ENCODE results near the gene PKNOX2.

Gene PKNOX2

DNA sequence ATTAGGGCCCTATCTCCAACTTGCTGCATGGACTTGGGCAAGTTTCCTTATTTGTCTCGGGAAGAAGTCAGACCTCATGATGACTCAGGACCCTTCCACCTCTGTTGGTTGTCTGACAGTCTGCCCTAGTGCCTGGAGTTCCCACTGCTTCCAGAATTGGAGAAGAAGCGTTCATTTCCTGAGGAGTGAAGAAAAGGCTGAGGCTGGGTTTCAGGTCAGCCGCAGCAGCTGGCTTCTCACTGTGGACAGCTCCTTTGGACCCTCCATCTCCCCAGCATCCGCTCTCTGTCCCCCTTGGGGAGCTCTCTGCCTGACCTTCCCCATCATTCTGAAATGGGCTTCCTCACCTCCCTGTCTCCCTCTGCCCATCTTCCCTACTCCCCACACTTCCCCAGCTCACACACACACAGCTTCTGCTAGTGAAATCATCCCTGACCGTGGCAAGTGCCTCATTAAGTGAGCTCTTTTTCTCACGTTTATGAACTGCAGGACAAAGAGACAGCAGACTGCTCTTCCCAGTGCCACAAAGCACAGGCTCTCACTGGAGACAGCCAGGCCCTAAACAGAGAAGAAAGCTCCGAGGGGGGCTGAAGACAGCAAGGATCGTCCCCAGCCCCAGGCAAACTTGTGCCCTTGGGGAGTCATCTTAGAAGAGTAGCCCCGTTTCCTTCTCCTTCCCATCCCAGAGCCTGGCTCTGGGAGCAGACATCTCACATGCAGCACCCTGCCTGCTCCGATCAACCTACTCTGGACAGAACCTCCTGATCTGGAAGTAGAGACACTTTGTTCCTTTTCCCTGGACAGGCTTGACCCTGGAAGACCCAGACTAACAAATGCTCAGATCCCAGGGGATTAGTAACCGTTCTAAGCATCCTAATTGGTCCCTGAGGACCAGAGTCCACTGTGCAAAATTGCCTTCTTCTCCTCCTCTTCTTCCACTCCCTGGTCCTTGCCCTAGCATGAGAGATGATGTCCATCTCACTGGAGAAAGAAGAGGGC lies 173.6 kb downstream of the PKNOX2 start:
- DNase-seq (ENCODE audit: low read depth in 1 of 2, low spot score in 1 of 2): no peak
- no peak overlapping the region for H3K27ac ChIP-seq (replicated peaks)
- no peak overlapping the region for H3K4me3 ChIP-seq (replicated peaks; ENCODE audit: insufficient read depth, low read length)
- peaks cover 4% of the 10 kb centered on the region for H3K27me3 ChIP-seq (ENCODE audit: insufficient read depth, poor library complexity, severe bottlenecking)
- TF ChIP-seq SPI1 (IDR thresholded peaks at IDR 0.05; ENCODE audit: borderline replicate concordance, low read depth): no peak
- TF ChIP-seq, protein P1, sequence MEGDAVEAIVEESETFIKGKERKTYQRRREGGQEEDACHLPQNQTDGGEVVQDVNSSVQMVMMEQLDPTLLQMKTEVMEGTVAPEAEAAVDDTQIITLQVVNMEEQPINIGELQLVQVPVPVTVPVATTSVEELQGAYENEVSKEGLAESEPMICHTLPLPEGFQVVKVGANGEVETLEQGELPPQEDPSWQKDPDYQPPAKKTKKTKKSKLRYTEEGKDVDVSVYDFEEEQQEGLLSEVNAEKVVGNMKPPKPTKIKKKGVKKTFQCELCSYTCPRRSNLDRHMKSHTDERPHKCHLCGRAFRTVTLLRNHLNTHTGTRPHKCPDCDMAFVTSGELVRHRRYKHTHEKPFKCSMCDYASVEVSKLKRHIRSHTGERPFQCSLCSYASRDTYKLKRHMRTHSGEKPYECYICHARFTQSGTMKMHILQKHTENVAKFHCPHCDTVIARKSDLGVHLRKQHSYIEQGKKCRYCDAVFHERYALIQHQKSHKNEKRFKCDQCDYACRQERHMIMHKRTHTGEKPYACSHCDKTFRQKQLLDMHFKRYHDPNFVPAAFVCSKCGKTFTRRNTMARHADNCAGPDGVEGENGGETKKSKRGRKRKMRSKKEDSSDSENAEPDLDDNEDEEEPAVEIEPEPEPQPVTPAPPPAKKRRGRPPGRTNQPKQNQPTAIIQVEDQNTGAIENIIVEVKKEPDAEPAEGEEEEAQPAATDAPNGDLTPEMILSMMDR (IDR thresholded peaks at IDR 0.05; ENCODE audit: insufficient read depth, low read length): no peak
- TF ChIP-seq, protein P2, sequence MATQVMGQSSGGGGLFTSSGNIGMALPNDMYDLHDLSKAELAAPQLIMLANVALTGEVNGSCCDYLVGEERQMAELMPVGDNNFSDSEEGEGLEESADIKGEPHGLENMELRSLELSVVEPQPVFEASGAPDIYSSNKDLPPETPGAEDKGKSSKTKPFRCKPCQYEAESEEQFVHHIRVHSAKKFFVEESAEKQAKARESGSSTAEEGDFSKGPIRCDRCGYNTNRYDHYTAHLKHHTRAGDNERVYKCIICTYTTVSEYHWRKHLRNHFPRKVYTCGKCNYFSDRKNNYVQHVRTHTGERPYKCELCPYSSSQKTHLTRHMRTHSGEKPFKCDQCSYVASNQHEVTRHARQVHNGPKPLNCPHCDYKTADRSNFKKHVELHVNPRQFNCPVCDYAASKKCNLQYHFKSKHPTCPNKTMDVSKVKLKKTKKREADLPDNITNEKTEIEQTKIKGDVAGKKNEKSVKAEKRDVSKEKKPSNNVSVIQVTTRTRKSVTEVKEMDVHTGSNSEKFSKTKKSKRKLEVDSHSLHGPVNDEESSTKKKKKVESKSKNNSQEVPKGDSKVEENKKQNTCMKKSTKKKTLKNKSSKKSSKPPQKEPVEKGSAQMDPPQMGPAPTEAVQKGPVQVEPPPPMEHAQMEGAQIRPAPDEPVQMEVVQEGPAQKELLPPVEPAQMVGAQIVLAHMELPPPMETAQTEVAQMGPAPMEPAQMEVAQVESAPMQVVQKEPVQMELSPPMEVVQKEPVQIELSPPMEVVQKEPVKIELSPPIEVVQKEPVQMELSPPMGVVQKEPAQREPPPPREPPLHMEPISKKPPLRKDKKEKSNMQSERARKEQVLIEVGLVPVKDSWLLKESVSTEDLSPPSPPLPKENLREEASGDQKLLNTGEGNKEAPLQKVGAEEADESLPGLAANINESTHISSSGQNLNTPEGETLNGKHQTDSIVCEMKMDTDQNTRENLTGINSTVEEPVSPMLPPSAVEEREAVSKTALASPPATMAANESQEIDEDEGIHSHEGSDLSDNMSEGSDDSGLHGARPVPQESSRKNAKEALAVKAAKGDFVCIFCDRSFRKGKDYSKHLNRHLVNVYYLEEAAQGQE (IDR thresholded peaks at IDR 0.05; ENCODE audit: insufficient replicate concordance, low read depth): no peak
- no peak for TF ChIP-seq POLR2AphosphoS5 (IDR thresholded peaks at IDR 0.05; ENCODE audit: low read depth)
- TF ChIP-seq GABPA (IDR thresholded peaks at IDR 0.05; ENCODE audit: low read depth): no peak

DNA sequence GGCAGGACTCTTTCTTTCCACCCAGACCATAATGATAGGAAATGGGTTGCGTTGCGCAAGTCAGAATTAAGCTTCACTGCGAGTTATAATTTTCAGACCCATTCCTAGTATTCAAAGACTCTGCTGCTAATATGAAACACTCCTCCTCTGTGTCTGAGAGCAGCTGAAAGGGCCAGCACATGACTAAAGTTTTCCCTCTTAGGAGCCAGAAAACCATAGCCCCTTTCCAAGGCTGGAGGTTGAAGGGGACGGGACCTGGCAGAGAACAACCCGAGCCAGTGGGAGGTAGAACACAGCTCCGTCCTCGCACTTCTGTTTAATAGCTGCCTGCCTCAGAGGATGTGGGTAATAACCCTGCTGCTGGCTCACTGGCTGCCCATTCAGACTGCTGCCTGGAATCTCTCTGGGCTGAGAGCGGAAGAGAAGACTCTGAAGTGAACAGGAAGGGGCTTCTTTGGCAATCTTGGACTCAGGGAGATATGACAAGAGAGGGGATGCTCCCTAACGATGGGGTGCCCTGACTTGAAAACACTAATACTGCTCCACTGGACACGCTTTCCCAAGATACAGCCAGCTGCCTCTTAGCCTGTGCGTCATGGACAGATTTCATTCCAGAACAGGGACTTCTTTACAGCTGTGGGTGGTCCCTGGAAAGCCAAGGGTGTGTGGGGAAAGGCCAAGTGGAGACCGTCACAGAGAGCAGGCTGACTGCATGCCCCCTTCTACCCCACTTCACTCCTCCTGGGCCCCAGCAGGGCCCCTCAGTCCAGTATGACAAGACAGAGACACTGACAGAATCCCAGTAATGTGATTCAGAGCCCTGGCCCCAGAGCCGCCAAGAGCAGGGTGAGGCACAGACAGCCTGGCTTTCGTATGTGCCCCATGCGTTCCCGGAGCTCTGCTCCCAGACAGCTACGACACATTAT lies 174.6 kb downstream of the PKNOX2 start:
- H3K27ac ChIP-seq (replicated peaks): no peak overlapping the region
- no peak for TF ChIP-seq POLR2AphosphoS5 (IDR thresholded peaks at IDR 0.05; ENCODE audit: low read depth)

DNA sequence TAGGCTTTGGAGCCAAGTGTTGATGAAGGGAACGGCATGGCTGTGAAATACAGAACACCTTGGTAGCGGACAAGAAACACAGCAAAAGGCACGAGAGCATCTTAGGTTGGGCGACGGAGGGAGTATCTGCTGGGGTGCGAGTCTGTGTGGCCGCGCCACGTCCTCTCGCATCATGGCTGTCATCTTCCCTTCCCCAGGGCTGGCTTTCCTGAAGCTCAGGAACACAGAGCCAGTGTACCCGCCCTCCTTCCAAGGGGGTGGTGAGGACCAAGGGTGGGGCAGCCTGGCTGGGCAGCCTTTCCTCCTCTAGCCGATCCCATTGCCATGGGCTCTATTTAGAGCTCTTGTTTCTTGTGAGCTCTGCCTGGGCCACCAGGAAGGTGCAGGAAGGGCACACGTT lies 177.1 kb downstream of the PKNOX2 start:
- Histone ChIP-seq H3K27me3 (ENCODE audit: insufficient read depth, poor library complexity, severe bottlenecking) (peaks cover 6% of the 10 kb centered on the region), H3K27ac (replicated peaks) (no peak overlapping the region), H3K4me3 (replicated peaks; ENCODE audit: insufficient read depth, low read length) (no peak overlapping the region)
- TF ChIP-seq, protein P2 (IDR thresholded peaks at IDR 0.05; ENCODE audit: insufficient replicate concordance, low read depth): no peak
- TF ChIP-seq SPI1 (IDR thresholded peaks at IDR 0.05; ENCODE audit: borderline replicate concordance, low read depth): no peak
- TF ChIP-seq POLR2AphosphoS5 (IDR thresholded peaks at IDR 0.05; ENCODE audit: low read depth): no peak
- TF ChIP-seq, protein P1 (IDR thresholded peaks at IDR 0.05; ENCODE audit: insufficient read depth, low read length): no peak
- TF ChIP-seq GABPA (IDR thresholded peaks at IDR 0.05; ENCODE audit: low read depth): no peak
- no peak for DNase-seq (ENCODE audit: low read depth in 1 of 2, low spot score in 1 of 2)

More for the DNA sequence above, 174.6 kb downstream of the PKNOX2 start:
- Histone ChIP-seq H3K4me3 (replicated peaks; ENCODE audit: insufficient read depth, low read length) (no peak overlapping the region), H3K27me3 (ENCODE audit: insufficient read depth, poor library complexity, severe bottlenecking) (peaks cover 6% of the 10 kb centered on the region)
- DNase-seq (ENCODE audit: low read depth in 1 of 2, low spot score in 1 of 2): no peak
